OCI-LY3 (cell line): ENCODE data around the gene DRICH1.

ENCODE experiments used
- H2AFZ ChIP-seq: fragments of 200-600, 300-600 bp; shearing (Covaris generic); 2 replicates; pipeline ENCODE4 v1.6.0; 2014; ENCODE audit warnings: antibody characterized with exemption, low read depth, low read length
- H3K27ac ChIP-seq: fragments of 200-600, 300-600 bp; sonication (generic); 2 replicates; pipeline ENCODE4 v1.5.1; 2014; ENCODE audit warnings: mild to moderate bottlenecking, low read length, moderate library complexity, mixed read lengths
- H3K27me3 ChIP-seq: fragments of 200-600, 300-600 bp; sonication (generic); 2 replicates; pipeline ENCODE4 v1.6.1; 2014; ENCODE audit warnings: low read depth, low read length, mixed read lengths
- H3K36me3 ChIP-seq: fragments of 200-600, 300-600 bp; sonication (generic); replicated peaks from 2 replicates; pipeline ENCODE3; 2014; ENCODE audit warnings: low read depth, low read length, mixed read lengths
- H3K4me1 ChIP-seq: fragments of 300-600, 200-600 bp; sonication (generic); 2 replicates; pipeline ENCODE4 v1.6.1; 2014; ENCODE audit warnings: low read length, mixed read lengths
- H3K4me2 ChIP-seq: fragments of 200-600, 300-600 bp; sonication (generic); 2 replicates; pipeline ENCODE4 v1.6.1; 2014; ENCODE audit warnings: low read length, mixed read lengths
- H3K4me3 ChIP-seq: fragments of 300-600, 200-600 bp; sonication (generic); 2 replicates; pipeline ENCODE4 v1.5.1; 2014; ENCODE audit warnings: antibody characterized with exemption, mild to moderate bottlenecking, low read length, moderate library complexity
- H3K79me2 ChIP-seq: fragments of 300-600, 200-600 bp; shearing (Covaris generic); 2 replicates; pipeline ENCODE4 v1.6.1; 2014; ENCODE audit warnings: mild to moderate bottlenecking, low read length, mixed read lengths
- H3K9ac ChIP-seq: fragments of 300-600, 200-600 bp; shearing (Covaris generic); 2 replicates; pipeline ENCODE4 v1.6.0; 2014; ENCODE audit warnings: mild to moderate bottlenecking, low read length, moderate library complexity
- H3K9me3 ChIP-seq: fragments of 200-600, 300-600 bp; shearing (Covaris generic); 2 replicates; pipeline ENCODE4 v1.6.1; 2014; ENCODE audit warnings: low read length, mixed read lengths; ENCODE audit not compliant: insufficient read depth
- H4K20me1 ChIP-seq: fragments of 200-600, 300-600 bp; sonication (generic); 2 replicates; pipeline ENCODE4 v1.6.1; 2016; ENCODE audit warnings: low read length, mixed read lengths; ENCODE audit not compliant: insufficient read depth
- CTCF ChIP-seq: fragments of 200-600, 300-600 bp; sonication (generic); IDR thresholded peaks from 2 replicates; pipeline ENCODE4 v1.5.1; 2014; ENCODE audit warnings: antibody characterized with exemption, low read length, low read depth
- EZH2phosphoT487 ChIP-seq: fragments of 200-600 bp; shearing (Covaris generic); IDR thresholded peaks from 2 replicates; pipeline ENCODE4 v1.6.1; 2018; ENCODE audit warnings: antibody characterized with exemption, mixed run types, low read depth

Gene DRICH1

DNA sequence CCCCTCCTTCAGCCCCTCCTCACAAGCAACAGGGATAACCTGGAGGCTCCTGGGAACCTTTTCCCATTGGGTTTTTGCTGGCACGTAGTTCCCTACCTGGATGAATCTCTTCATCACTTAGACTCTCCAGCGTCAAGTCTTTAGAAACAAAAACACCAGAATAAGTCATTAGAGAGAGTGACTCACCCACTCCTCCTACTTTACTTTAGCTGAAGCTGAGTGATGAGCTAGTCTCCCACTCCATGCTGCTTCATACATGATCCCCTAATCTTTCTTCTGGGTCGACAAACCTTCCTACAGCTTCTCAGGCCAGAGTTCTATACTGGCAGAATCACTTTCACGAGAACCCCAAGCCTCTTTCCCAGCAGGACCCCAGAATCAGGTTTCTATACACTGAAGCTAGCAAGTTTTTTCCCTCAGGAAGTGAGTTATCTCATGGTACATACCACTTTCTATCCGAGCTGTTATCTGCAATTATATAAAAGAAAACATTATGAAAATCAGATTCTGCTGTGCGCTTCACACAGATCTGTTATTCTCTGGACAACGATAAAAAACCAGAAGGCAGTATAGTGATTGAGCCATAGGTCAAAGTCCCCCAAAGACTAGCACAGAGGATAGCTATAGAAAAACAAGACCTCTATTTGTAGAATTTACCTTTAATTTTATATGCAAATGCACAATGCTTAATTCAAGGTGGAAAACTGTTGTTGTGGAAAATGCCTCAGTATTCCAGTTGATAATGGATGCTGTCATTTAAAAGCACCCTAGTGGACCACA is 18.7 kb downstream of the DRICH1 start:
- no peak overlapping the region for H3K4me2 ChIP-seq
- no peak overlapping the region for H3K27ac ChIP-seq
- H3K27me3 ChIP-seq = no peaks in the 10 kb centered on the region; the same call in 1 of the 2 replicates
- H3K9me3 ChIP-seq = no peaks in the 10 kb centered on the region
- no peaks in the 10 kb centered on the region for H4K20me1 ChIP-seq
- no peak overlapping the region for H3K4me3 ChIP-seq
- no peaks in the 10 kb centered on the region for H3K36me3 ChIP-seq
- no peak overlapping the region for H3K9ac ChIP-seq
- no peak overlapping the region for H2AFZ ChIP-seq
- TF ChIP-seq EZH2phosphoT487 (no peak), CTCF (no peak)
- H3K79me2 ChIP-seq = no peaks in the 10 kb centered on the region
- H3K4me1 ChIP-seq = no peaks in the 10 kb centered on the region

GRCh38 chr22:23609983-23610781 is 21.9 kb downstream of the DRICH1 start:
- Histone ChIP-seq H4K20me1 (no peaks in the 10 kb centered on the region), H3K27me3 (no peaks in the 10 kb centered on the region), H3K4me3 (no peak overlapping the region), H3K9ac (no peak overlapping the region), H3K27ac (no peak overlapping the region), H3K79me2 (no peaks in the 10 kb centered on the region), H3K4me1 (no peaks in the 10 kb centered on the region), H2AFZ (no peak overlapping the region), H3K4me2 (no peak overlapping the region), H3K36me3 (no peaks in the 10 kb centered on the region), H3K9me3 (no peaks in the 10 kb centered on the region)
- TF ChIP-seq EZH2phosphoT487 = no peak
- TF ChIP-seq CTCF = no peak

GRCh38 chr22:23608583-23608982 is 23.5 kb downstream of the DRICH1 start:
- no peaks in the 10 kb centered on the region for H4K20me1 ChIP-seq
- H3K36me3 ChIP-seq = no peaks in the 10 kb centered on the region
- H2AFZ ChIP-seq = no peak overlapping the region
- no peak overlapping the region for H3K27ac ChIP-seq
- no peaks in the 10 kb centered on the region for H3K79me2 ChIP-seq
- H3K27me3 ChIP-seq = peaks cover 15% of the 10 kb centered on the region
- H3K4me1 ChIP-seq = no peaks in the 10 kb centered on the region
- H3K9ac ChIP-seq = no peak overlapping the region
- TF ChIP-seq EZH2phosphoT487 (no peak), CTCF (no peak)
- H3K9me3 ChIP-seq = no peaks in the 10 kb centered on the region
- H3K4me2 ChIP-seq = no peak overlapping the region
- no peak overlapping the region for H3K4me3 ChIP-seq

- TF ChIP-seq EZH2phosphoT487 = no peak
- no peak for TF ChIP-seq CTCF
These were observed 25.7 kb downstream of the DRICH1 start for GRCh38 chr22:23606204-23607131.

More at GRCh38 chr22:23606204-23607131, 25.7 kb downstream of the DRICH1 start:
- H3K9ac ChIP-seq = no peak overlapping the region
- no peak overlapping the region for H3K4me2 ChIP-seq
- no peaks in the 10 kb centered on the region for H3K79me2 ChIP-seq
- H3K36me3 ChIP-seq = no peaks in the 10 kb centered on the region
- H4K20me1 ChIP-seq = no peaks in the 10 kb centered on the region
- no peak overlapping the region for H3K4me3 ChIP-seq
- H2AFZ ChIP-seq = no peak overlapping the region
- H3K27me3 ChIP-seq = peaks cover 20% of the 10 kb centered on the region
- no peaks in the 10 kb centered on the region for H3K4me1 ChIP-seq
- no peak overlapping the region for H3K27ac ChIP-seq
- no peaks in the 10 kb centered on the region for H3K9me3 ChIP-seq
